ENCODE results near the gene POM121C.
"Not testable (repeated sequence)": the region's sequence is repeated elsewhere in the genome, so short reads cannot be mapped to it uniquely, and the experiment has no call there.

DNA sequence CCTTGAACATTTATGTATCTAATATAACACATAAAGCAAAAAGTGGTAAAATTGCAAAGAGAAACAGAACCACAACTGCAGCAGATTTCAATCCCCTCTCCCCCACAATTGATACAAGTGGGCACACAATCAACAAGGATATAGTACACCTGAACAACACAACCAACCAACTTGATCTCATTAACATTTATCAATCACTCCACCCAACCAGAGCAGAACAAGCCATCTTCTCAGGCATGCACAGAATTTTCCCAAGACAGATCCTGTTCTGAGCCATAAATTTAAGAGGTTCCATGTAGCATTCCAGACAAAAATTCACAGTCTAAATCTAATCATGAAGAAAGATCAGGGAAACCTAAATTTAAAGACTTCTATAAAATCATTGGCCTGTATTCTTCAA is 5.8 kb downstream of the POM121C start:
- TF ChIP-seq, protein P1, sequence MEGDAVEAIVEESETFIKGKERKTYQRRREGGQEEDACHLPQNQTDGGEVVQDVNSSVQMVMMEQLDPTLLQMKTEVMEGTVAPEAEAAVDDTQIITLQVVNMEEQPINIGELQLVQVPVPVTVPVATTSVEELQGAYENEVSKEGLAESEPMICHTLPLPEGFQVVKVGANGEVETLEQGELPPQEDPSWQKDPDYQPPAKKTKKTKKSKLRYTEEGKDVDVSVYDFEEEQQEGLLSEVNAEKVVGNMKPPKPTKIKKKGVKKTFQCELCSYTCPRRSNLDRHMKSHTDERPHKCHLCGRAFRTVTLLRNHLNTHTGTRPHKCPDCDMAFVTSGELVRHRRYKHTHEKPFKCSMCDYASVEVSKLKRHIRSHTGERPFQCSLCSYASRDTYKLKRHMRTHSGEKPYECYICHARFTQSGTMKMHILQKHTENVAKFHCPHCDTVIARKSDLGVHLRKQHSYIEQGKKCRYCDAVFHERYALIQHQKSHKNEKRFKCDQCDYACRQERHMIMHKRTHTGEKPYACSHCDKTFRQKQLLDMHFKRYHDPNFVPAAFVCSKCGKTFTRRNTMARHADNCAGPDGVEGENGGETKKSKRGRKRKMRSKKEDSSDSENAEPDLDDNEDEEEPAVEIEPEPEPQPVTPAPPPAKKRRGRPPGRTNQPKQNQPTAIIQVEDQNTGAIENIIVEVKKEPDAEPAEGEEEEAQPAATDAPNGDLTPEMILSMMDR (IDR thresholded peaks at IDR 0.05) = not testable (repeated sequence)
- TF ChIP-seq POLR2A (IDR thresholded peaks at IDR 0.05; ENCODE audit: low read depth); EP300 (IDR thresholded peaks at IDR 0.05); POLR2AphosphoS5 (IDR thresholded peaks at IDR 0.05): not testable (repeated sequence)

Measured in esophagus muscularis mucosa (tissue), 4 donors.